Measurements from ENCODE around the gene PTRH2. TPM values are rescaled to one million over a fixed set of nuclear protein-coding genes. Genes with fewer than 3 reads are reported as not detected.

Gene PTRH2
- polyA plus RNA-seq, 1 experiment, result 56.1 TPM

- H3K27ac ChIP-seq (ENCODE audit: low read depth, low read length), result no peak overlapping the region
- H3K27me3 ChIP-seq (ENCODE audit: control insufficient read depth, insufficient read depth, low read length), result no peaks in the 10 kb centered on the region
- DNase-seq (ENCODE audit: low read depth, low spot score), result no peak
- CTCF ChIA-PET, result interaction anchor here (0.8 to 1.7 kb wide), 4 partner anchors 13 to 303 kb away, joined by 3 to 8 read pairs (median 4); no protein-coding TSS in a partner anchor
- no peaks in the 10 kb centered on the region for H3K9me3 ChIP-seq (ENCODE audit: control insufficient read depth, insufficient read depth, low read length)
- no peak overlapping the region for H3K4me3 ChIP-seq (ENCODE audit: low read depth, low read length)
- POLR2A ChIA-PET, result interaction anchor here (0.8 kb wide), 1 partner anchor 100 kb away, joined by 13 read pairs; no protein-coding TSS in a partner anchor
- no peak for TF ChIP-seq CTCF (IDR thresholded peaks at IDR 0.05; ENCODE audit: low read depth, low read length)
These were observed 27.0 kb upstream of the PTRH2 start for GRCh38 chr17:59734226-59734625.

- no peak overlapping the region for H3K27ac ChIP-seq (ENCODE audit: low read depth, low read length)
- DNase-seq (ENCODE audit: low read depth, low spot score), result no peak
- H3K4me3 ChIP-seq (ENCODE audit: low read depth, low read length), result no peak overlapping the region
- TF ChIP-seq CTCF (IDR thresholded peaks at IDR 0.05; ENCODE audit: low read depth, low read length), result no peak
- H3K27me3 ChIP-seq (ENCODE audit: control insufficient read depth, insufficient read depth, low read length), result no peaks in the 10 kb centered on the region
- POLR2A ChIA-PET, result no interaction called here
- CTCF ChIA-PET, result interaction anchor here (0.8 to 1.7 kb wide), 5 partner anchors 14 to 303 kb away, joined by 3 to 8 read pairs (median 3); no protein-coding TSS in a partner anchor
- no peaks in the 10 kb centered on the region for H3K9me3 ChIP-seq (ENCODE audit: control insufficient read depth, insufficient read depth, low read length)
These were observed 26.5 kb upstream of the PTRH2 start for GRCh38 chr17:59733697-59734096.

- H3K27ac ChIP-seq (ENCODE audit: low read depth, low read length), result no peak overlapping the region
- CTCF ChIA-PET, result no interaction called here
- DNase-seq (ENCODE audit: low read depth, low spot score), result no peak
- H3K9me3 ChIP-seq (ENCODE audit: control insufficient read depth, insufficient read depth, low read length), result no peaks in the 10 kb centered on the region
- no peak overlapping the region for H3K4me3 ChIP-seq (ENCODE audit: low read depth, low read length)
- POLR2A ChIA-PET, result no interaction called here
- TF ChIP-seq CTCF (IDR thresholded peaks at IDR 0.05; ENCODE audit: low read depth, low read length), result no peak
- no peaks in the 10 kb centered on the region for H3K27me3 ChIP-seq (ENCODE audit: control insufficient read depth, insufficient read depth, low read length)
These were observed 23.1 kb upstream of the PTRH2 start for GRCh38 chr17:59730268-59730834.

DNA sequence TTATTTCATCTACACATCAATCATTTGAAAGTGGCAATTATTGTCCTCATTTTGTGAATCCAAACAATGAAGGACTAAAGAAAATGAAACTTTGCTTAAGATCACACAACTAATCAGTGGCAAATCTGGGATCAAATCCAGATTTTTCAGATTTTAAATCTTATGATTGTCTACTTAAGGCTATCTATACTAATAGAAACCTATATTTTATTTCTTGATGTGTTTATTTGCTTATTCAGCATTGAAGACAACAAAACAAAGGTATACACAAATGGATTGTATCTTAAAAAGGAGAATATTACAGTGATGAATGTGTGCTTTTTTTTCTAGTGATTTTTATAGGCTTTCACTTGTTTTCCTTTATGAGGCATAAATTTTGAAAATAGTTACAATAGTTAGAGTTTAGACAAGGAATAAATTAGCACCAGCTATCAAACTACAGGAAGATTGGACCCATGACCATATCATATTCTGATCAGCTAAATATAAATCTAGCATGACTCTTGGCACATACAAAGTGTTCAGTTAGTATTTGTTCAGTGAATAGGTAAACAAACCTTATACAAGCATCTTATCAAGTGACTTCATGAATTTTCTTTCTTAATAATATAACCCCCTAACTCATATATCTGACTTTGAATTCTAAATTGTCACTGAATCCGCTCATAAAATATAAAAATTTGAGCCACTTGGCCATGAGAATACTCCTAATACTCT, 20.7 kb upstream of the PTRH2 start:
- CTCF ChIA-PET, result interaction anchor here (1.7 kb wide), 1 partner anchor 18 kb away, joined by 4 read pairs; no protein-coding TSS in a partner anchor
- no peak for TF ChIP-seq CTCF (IDR thresholded peaks at IDR 0.05; ENCODE audit: low read depth, low read length)
- Histone ChIP-seq H3K4me3 (ENCODE audit: low read depth, low read length) (no peak overlapping the region), H3K27me3 (ENCODE audit: control insufficient read depth, insufficient read depth, low read length) (no peaks in the 10 kb centered on the region), H3K9me3 (ENCODE audit: control insufficient read depth, insufficient read depth, low read length) (no peaks in the 10 kb centered on the region), H3K27ac (ENCODE audit: low read depth, low read length) (no peak overlapping the region)
- DNase-seq (ENCODE audit: low read depth, low spot score), result no peak
- POLR2A ChIA-PET, result no interaction called here

- Histone ChIP-seq H3K4me3 (ENCODE audit: low read depth, low read length) (no peak overlapping the region), H3K27ac (ENCODE audit: low read depth, low read length) (no peak overlapping the region), H3K9me3 (ENCODE audit: control insufficient read depth, insufficient read depth, low read length) (no peaks in the 10 kb centered on the region), H3K27me3 (ENCODE audit: control insufficient read depth, insufficient read depth, low read length) (no peaks in the 10 kb centered on the region)
- POLR2A ChIA-PET, result no interaction called here
- TF ChIP-seq CTCF (IDR thresholded peaks at IDR 0.05; ENCODE audit: low read depth, low read length), result no peak
- no peak for DNase-seq (ENCODE audit: low read depth, low spot score)
- CTCF ChIA-PET, result interaction anchor here (1.2 kb wide), 1 partner anchor 144 kb away, joined by 4 read pairs; no protein-coding TSS in a partner anchor
These were observed 18.5 kb upstream of the PTRH2 start for GRCh38 chr17:59725691-59726090.
